ENCODE results near the gene MAP3K7CL.

MAP3K7CL gene

DNA sequence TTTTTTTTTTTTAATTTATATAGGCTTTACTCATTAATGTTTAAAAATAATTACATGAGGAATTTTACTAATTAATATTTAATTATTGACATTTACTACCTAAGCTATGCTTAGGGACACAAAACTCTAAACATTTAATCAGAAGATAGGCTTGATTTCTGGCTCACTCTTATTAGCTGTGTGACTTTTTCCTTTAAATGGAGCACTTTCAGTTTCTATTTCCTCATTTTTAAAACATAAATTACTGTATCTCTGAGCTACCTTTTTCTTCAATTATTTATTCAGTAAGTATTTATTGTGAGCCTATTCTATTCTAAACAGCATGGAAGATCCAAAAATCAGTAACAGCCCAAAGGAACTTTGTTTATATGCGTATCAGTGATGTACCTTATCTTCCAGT, 40.5 kb downstream of the MAP3K7CL start:
- no peak for DNase-seq

DNA sequence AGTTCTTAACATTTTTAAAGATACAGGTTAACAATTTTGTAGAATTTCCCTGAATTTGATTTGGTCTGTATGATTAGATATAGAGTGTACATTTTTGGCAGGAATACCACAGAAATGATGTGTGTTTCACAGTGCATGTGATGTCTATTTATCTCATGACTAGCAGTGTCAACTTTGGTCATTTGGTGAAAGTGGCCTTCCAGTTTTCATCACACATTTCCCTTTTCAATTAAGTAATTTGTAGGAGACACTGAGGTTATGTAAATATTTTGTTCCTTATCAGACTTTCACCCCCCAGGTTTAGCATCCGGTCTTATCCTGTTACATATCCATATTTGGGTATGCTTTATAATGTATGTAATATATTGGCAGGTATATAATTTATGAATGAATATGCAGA, 41.8 kb downstream of the MAP3K7CL start:
- no peak for DNase-seq

DNA sequence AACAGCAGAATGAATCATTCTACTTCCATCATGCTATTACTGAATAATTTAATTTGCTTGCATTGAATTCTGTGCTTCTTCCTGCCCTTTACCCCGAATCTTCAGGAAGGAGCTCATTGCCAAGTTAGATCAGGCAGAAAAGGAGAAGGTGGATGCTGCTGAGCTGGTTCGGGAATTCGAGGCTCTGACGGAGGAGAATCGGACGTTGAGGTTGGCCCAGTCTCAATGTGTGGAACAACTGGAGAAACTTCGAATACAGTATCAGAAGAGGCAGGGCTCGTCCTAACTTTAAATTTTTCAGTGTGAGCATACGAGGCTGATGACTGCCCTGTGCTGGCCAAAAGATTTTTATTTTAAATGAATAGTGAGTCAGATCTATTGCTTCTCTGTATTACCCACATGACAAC, 44.2 kb downstream of the MAP3K7CL start:
- DNase-seq = no peak

DNA sequence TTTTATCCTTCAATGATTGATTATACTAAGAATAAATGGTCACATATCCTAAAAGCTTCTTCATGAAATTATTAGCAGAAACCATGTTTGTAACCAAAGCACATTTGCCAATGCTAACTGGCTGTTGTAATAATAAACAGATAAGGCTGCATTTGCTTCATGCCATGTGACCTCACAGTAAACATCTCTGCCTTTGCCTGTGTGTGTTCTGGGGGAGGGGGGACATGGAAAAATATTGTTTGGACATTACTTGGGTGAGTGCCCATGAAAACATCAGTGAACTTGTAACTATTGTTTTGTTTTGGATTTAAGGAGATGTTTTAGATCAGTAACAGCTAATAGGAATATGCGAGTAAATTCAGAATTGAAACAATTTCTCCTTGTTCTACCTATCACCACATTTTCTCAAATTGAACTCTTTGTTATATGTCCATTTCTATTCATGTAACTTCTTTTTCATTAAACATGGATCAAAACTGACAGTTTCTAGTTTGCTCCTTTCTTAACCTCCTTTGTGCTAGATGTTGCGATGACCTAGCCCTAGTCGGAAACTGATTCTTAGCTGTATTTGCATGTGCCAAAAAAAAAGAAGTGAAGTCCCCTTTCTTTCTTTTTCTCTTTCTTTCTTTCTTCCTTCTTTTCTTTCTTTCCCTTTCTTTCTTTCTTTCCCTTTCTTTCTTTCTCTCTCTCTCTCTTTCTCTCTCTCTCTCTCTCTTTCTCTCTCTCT, 45.1 kb downstream of the MAP3K7CL start:
- DNase-seq = peak; percentile 6

DNA sequence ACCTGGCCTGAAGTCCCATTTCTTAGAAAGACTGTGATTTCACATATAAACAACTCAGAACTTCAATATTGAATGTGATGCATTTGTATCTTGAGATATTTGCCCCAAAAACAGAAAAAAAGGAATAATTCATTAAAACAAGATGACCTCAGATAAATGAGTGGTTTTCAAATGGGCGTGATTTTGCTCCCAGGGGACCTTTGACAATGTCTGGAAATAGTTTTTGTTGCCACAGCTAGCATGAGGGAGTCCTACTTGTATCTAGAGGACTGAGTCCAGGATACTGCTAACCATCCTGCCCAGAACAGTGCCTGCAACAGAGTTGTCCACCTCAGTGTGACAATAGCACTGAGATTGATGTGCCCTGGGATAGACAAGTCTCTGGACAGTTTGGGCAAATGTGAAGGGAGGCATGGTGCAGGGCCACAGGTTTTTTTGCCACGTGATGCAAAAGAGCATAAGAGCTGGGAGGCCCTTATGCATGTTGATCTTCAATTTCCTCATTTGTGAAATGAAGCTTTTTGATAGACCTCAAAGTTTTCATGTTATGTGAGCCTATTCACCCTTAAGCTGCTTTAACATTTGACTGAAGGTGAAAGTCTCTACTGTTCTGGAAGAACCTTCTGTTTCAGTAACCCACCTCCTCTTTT, 46.2 kb downstream of the MAP3K7CL start:
- no peak for DNase-seq

DNA sequence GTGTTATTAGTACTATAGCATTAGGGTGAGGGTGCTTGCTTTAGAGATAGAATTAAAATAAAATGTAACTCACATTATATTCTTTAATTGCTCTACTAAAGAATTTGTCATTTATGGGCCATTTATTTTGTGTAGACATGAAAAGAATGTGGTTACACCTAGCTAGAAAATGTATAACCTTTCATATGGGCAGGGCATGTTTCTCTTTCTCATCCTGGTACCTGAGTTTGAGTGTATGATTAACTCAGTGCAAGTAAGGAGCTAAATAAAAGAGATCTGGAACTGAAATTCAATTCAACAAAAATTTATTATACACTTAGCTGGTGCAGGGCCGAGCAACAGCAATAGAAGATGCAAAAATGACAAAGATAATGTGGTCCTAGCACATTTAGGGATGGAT, 47.4 kb downstream of the MAP3K7CL start:
- no peak for DNase-seq

DNA sequence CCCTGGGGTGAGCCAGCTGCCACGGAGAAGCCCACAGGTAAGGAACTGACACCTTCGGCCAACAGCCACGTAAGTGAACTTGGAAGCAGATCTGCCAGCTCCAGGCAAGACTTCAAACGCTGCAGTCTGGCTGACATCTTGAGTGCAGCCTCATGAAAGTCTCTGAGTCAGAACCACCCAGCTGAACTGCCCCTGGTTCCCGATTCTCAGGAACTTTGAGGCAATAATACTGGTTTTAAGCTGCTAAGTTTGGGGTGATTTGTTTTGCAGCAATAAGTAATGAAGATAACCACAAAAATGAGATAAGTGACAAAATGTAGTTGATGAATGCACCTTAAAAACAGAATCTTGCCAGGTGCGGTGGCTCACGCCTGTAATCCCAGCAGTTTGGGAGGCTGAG, 48.5 kb downstream of the MAP3K7CL start:
- no peak for DNase-seq

DNA sequence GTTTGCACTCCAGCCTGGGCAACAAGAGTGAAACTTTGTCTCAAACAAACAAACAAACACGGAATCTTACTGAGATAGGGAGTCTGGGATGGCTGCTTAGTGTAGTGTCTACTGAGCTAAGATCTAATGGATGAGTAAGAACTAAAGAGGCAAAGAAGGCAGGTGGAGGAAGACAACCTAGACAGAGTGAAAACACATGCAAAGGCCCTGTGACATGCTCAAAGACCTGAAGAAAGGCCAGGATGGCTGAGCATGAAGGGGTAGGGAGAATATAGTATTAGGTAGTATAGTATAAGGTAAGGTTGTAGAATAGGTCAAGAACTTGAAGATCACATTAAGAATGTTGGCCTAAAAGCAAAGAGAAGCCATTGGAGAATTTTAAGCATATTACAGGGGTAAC, 49.1 kb downstream of the MAP3K7CL start:
- no peak for DNase-seq

DNA sequence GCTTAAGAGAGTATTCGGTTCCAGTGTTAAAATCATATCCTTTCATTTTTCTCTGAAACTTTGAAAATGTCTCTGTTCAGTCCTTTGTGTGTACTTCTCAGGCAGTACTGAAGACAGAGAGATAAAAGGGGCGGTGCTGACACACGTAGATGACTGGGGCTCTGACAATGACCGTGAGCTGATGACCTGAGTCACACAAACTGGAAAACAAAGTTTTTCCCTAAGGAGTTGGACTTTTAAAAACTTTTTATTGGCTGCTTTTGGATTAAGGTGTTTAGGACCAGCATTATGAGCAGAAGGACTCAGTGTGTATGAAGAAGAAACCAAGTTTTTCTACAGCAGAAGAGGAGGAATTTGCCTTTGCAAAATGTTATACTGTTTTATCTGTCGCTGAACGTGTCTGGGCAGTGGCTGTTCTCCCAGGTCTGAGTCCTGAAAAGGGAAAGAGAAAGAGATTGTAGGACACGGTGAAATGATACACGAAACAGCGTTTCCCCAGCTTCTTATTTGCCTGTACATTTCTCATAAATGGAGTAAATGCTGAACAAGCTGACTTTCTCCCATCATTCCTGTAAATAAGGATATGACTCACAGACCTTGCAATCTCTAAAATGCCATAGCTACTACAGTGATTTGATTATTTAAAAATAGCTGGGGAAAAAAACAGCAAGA, 51.5 kb downstream of the MAP3K7CL start:
- no peak for DNase-seq

DNA sequence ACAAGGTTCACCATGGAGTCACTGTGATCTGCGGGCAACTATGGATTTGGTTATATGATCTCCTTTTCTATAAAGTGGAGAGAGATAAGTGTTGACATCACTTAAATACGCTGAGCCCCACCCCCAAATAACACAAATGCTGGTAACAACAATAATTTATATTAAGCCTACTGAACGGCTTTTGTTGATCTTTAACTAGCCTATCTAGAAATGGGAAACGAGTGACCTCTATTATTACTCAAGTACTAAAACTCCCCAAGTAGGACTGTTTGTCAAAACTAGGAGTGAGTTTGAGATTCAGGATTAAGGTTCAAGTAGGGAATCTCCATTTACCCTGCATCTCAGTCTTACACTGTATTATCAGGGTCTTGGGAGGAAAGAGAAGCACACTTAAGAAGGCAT, 52.2 kb downstream of the MAP3K7CL start:
- DNase-seq = no peak

DNA sequence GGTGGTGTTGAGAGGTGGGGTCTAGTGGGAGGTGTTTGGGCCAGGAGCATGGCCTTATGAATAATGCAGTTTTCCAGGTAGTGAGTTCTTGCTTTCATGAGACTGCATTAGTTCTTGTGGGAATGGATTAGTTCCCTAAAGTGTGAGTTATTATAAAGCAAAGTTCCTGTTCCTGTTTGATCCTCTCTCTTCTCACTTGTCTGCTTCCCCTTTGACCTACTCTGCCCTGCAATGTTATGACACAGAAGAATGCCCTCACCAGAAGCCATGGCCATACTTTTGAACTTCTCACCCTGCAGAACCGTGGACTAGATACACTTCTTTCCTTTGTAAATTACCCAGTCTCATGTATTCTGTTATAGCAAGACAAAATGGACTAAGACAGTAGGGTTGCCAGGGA, 53.6 kb downstream of the MAP3K7CL start:
- DNase-seq = no peak

DNA sequence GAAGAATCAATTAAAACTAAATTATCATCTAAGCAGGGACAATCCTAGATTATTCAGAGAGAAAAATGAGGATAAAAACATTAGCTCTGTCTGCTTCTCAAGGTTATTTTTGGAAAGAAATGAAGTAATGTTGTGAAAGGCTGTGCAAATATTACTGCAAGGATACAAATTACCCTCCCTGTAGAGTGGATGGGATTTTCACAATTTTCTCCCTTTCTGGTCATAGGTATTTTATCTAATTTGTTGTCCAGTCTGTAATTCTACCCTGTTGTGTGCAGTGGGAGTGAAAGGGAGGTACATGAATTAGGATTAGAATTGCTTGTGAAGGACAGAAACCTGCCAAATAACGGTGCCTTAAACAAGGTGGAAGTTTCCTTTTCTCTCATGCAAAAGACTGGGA, 54.7 kb downstream of the MAP3K7CL start:
- DNase-seq = no peak

DNA sequence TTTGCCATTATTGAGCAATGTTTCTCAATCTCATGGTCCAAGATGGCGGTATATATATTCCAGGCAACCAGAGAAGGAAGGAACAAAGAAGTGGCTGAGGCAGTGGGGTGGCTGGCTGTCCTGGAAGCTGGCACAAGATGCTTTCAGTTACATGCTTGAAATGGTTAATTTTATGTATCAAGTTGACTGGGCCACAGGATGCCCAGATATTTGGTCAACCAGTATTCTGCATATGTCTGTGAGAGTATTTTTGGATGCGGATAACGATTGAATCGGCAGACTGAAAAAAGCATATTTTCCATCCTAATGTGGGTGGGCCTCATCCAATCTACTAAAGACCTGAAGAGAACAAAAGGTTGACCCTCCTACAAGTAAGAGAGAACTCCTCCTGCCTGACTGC, 55.2 kb downstream of the MAP3K7CL start:
- no peak for DNase-seq

DNA sequence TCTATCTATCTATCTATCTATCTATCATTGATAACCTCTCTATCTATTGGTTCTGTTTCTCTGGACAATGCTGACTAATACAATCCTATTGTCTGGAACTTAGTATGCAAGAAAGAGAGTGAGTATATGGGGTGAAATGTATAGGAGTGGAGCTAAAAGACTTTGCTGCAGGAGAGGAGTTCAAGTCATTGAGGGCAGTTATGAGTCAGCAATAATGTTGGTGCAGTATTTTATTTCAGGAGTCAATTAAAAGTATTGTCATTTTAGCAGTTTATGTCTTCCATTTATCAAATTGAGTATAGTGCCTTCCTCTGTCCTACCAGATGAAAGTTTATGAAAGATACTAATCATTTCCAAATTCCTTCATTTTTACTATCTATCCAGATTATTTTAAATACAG, 55.8 kb downstream of the MAP3K7CL start:
- DNase-seq = no peak

DNA sequence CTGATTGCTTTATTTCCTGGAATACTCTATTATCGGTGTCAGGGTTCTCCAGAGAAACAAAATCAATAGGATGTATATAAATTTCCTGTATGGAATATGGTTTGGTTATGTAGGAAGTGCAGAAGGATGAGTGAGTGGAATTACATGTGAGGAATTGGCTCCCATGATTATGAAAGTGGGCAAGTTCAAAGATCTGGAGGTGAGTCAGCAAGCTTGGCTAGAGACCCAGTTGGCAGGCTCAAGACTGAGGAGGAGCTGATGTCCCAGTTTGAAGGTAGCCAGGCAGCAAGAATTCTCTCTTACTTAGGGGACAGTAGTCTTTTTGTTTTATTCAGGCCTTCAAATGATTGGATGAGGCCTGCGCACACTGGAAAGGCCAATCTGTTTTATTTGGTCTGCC, 57.5 kb downstream of the MAP3K7CL start:
- DNase-seq = no peak

DNA sequence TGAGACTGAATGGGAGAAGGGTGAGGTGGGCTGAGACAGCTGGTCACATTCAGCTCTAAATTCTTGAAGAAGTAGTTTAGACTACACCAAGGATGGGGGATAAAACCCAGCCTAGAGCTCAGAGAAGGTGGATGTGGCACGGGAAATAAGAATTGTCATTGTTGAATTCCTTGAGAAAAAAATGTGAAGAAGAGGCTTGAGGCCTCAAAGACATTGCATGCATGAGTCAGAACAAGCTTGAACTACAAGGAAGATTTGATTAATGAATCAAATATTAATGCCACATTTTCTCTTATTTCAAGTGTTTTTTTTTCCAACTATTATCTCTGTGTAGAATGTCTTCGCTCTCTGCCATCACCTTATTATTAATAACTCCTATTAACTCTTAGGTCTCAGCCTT, 58.9 kb downstream of the MAP3K7CL start:
- DNase-seq = no peak

DNA sequence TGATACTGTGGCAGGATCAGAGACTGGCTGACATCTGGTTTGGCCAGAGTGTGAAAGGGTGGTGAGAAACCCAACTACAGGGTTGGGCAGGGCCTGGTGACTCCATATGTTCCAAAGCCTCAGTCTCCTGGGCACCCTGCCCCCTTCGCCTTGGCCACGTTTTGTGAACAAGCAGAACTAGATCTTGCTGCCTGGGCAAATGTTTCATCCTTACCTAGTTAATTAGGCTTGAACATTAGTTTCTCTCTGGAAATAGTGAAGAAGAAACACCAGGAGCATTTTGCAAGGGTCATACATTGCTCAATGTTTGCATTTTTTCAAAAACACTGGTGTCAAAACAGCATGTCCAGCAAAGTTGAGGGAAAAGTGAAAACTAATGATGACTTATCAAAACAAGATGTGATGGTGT, 60.5 kb downstream of the MAP3K7CL start:
- no peak for DNase-seq

DNA sequence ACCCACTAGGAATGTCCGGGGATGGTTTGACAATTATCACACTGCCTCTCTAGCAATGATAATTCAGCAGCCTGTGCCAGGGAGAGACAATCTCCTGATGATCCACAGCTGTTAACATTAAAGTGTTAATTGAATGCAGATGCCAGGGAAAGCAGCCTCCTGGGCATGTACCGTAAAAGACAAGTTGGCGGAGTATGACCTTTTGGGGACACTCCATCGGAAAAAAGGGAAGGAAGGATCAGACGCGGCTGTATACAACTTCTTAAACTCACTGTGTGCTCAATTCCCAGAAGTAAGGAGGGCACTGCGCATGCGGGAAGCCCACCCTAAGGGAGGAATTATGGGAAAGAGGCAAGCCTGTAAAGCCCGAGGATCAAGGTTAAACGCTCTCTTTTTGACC, 62.6 kb downstream of the MAP3K7CL start:
- no peak for DNase-seq

DNA sequence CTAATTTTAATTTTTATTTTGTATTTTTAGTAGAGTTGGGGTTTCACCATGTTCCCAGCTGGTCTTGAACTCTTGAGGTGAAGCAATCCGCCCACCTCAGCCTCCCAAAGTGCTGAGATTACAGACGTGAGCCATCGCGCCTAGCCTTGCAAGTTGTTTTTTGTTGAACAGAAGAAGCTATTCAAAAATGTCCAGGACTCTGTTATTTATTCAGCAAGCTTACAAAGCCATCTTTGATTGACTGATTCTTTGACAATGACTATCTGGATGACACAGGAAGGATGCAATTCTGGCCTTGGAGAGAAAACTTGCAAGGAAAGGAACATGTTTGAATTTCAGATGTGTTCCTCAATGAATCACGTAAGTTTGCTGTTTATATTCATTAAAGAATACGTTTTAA, 63.5 kb downstream of the MAP3K7CL start:
- DNase-seq = no peak

DNA sequence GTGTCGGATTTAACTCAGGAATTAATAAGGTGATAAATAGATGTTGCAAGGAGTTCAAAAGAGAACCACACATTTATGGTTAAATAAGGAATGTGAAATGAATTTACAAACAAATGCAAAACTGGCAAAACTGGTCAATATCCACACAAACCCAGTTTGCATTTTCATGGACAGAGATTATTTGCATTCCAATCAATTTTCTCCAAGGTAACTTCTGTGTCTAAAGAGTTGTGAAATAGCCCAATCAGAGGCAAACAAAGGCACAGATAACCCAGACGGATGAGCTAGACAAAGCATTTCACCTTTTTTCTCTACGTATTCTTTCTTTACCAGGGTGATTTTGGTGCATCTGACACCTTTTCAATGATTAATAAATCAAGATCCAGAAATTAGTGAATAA, 63.9 kb downstream of the MAP3K7CL start:
- no peak for DNase-seq

DNA sequence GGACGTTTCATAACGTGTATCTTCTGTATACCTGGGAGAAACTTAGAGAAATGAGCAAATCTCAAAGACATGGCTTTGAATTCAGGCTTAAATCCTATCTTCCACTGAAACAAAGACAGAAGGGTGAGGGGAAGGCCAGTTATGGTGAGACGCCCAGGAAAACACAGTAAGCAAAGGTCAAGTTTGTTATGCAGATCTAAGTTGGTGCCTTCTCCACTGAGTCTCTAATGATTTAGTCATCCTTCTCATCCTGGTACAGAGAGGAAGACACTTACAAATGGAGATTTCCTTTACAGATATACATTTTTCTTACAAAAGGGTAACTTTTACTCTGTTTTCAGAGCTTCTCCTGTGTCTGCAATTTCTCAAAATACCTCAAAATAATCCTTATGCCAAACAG, 64.4 kb downstream of the MAP3K7CL start:
- DNase-seq = no peak

DNA sequence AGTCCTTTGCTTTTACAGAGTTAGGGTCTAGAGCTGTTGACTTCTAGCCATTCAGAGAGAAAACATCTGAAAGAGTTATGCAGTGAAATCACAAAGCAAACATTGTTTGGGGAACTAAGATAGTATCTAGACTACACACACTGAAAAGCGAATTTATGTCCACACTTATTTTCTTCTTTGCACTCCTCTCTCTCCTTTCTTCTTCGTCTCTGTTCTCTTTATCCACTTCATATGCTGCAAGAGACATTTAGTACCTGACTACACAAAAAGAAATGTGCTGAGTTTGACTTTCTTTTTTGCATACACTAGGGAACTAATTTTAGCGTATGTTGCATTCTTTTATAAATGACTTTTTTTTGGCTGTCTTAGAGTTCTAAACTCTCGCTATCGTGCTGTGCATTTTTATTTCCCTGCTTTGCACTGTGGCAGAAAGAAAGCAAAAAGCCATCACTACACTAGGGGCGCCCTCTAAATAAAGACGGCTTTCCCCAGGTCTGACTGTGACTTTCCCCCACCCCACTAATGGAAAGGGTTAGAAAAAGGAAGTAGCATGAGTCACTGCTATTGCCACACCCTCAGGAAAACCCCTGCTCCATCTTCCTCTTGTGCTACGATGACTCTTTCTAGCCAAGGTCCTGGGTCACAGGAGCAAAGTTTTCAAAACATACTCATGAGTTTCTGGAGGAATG, 65.7 kb downstream of the MAP3K7CL start:
- no peak for DNase-seq

DNA sequence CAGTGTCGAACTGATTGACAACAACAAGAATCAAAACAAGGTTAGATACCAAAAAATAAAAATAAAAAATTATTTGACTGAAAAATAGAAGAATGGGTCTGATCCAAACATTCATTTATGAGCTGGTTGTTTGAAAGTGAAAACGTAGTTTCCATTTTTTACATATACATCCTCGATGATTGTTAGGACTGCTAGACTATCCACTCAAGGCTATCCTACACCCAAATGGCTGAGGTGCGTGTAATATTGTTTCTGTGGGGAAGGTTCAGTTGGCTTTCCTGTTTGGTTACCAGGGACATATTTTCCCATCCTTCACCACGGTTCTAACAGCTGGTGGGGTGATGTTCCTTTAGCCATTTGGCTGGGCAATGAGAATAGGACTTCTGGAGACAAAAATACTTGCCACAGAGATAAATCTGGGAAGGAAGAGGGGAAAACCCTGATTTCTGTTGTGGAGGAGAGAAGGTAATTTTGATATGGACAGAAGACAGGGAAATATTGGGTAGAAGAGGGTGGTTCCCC, 66.3 kb downstream of the MAP3K7CL start:
- DNase-seq = no peak

DNA sequence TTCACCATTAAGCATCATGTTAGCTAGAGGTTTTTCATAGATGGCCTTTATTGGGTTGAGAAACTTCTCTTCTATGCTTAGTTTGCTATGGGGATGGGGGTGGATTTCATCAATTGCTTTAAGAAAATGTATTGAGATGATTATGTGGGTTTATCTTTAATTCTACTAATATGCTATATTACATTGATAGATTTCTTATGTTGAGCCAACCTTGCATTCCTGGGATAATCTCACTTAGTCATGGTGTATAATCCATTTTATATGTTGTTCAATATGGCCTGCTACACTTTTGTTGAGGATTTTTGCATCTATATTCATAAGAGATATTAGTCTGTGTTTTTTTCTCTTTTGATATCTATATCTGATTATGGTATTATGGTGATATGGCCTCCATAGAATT, 70.7 kb downstream of the MAP3K7CL start:
- DNase-seq = no peak
